ENCODE data around the gene SACS.

The SACS gene, protein sequence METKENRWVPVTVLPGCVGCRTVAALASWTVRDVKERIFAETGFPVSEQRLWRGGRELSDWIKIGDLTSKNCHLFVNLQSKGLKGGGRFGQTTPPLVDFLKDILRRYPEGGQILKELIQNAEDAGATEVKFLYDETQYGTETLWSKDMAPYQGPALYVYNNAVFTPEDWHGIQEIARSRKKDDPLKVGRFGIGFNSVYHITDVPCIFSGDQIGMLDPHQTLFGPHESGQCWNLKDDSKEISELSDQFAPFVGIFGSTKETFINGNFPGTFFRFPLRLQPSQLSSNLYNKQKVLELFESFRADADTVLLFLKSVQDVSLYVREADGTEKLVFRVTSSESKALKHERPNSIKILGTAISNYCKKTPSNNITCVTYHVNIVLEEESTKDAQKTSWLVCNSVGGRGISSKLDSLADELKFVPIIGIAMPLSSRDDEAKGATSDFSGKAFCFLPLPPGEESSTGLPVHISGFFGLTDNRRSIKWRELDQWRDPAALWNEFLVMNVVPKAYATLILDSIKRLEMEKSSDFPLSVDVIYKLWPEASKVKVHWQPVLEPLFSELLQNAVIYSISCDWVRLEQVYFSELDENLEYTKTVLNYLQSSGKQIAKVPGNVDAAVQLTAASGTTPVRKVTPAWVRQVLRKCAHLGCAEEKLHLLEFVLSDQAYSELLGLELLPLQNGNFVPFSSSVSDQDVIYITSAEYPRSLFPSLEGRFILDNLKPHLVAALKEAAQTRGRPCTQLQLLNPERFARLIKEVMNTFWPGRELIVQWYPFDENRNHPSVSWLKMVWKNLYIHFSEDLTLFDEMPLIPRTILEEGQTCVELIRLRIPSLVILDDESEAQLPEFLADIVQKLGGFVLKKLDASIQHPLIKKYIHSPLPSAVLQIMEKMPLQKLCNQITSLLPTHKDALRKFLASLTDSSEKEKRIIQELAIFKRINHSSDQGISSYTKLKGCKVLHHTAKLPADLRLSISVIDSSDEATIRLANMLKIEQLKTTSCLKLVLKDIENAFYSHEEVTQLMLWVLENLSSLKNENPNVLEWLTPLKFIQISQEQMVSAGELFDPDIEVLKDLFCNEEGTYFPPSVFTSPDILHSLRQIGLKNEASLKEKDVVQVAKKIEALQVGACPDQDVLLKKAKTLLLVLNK (N-terminal part only)

DNA sequence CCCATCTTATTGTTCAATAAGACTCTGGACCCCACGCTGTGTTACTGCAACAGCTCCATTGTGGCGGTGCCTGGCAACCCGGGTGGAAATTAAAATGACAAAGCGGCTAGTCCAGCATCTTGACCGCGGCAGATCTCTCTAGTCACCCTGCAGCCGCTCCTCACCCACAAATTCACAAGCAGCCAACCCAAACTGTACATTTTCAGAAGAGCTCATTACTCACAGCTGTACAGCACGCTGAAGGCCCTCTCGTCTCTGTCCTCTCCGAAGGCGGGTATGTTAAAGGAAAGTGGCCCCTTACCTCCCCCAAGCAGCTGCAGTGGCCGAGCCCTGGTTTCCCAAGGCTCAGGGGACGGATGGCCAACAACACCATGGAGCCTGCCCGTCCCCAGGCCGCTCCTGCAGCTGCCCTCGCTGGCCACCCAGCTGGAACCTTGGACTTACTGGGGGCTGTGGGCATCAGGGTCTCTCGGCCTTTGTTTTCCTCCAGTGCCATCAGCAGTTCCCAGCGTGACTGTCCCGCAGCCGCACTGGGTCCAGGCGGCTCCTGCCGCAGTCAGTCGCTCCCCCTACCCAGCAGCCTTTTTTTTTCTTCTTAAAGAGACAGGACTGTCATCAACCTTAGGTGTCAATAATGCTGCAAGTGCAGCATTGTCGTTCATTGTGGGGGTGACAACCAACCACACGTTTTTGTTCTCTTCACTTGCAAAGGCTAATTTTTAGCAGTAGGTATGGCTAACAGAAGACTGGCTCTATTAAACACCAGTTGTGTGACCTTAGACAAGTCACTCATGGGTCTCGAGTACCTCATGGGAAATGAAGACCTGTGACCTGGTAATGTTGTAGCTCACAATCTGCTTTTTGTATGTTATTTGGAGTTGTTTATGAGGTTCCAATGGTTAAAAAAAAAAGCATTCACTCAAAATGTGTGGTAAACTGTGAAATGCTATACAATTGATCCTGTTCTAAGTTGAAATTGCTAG, at the start of gene SACS:
Gene SACS, minus strand, starts transcription at position 532 of the 983 bp plus-strand sequence. CDS start 22,463 bp downstream, outside the sequence.
- DNase-seq: no peak

DNA sequence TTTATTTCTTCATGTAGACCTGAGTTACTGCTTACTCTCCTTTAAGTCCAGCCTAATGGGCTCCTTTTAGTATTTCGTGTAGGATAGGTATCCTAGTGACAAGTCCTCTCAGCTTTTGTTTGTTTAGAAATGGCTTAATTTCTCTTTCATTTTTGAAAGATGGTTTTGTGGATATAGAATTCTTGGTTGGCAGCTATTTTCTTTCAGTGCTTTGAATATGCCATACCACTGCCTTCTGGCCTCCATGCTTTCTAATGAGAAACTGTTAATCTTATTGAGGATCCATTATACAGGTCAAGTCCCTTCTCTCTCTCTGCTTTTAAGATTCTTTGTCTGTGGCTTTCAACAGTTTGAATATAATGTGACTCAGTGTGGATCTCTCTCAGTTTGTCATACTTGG, 46.8 kb upstream of the SACS start:
- no peak for DNase-seq

DNA sequence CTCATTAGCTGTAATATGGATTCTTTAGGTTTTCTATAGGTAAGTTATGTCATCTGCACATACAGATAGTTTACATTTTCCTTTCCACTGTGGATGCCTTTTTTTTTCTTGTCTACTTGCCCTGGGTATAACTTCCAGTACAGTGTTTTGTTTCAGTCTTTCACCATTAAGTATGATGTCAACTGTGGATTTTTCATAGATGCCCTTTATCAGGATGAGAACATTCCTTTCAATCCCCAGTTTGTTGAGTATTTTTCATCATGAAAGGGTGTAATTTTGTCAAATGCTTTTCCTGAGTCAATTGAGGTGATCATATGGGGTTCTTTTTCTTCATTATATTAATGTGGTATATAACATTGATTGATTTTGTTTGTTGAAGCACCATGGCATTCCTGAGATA, 43.6 kb upstream of the SACS start:
- no peak for DNase-seq

DNA sequence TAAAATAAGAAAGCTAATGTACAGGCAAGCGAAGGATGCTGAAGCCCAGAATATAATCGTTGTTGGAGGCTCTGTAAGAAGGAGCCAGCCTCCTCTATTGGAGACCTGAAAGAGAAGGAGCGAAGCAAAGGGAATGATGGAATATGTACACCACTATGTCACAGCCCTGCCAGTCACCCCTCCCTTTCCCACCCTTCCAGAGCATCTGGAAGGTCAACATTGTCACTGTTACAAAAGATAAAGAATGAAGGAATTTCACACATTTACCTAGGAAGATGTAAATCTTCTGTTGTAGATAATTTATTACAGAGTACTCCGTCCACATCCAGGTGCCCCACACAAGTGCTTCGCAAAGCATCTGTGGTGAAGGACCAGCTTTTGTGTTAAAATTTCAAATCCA, 39.7 kb upstream of the SACS start:
- DNase-seq: no peak

DNA sequence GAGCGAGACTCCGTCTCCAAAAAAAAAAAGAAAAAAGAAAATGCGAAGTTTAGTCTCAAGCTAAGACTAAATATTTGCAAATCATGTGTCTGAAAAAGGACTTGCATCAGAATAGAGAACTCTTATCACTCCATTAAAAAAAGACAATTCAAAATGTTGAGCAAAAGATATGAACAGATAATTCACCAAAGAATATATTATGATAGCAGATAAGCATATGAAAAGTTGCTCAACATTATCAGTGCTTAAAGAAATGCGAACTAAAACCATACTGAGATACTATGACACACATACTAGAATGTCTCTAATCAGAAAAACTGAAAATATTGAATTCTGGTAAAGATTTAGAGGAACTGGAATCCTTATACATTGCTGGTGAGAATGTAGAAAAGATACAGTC, 38.7 kb upstream of the SACS start:
- DNase-seq: no peak

DNA sequence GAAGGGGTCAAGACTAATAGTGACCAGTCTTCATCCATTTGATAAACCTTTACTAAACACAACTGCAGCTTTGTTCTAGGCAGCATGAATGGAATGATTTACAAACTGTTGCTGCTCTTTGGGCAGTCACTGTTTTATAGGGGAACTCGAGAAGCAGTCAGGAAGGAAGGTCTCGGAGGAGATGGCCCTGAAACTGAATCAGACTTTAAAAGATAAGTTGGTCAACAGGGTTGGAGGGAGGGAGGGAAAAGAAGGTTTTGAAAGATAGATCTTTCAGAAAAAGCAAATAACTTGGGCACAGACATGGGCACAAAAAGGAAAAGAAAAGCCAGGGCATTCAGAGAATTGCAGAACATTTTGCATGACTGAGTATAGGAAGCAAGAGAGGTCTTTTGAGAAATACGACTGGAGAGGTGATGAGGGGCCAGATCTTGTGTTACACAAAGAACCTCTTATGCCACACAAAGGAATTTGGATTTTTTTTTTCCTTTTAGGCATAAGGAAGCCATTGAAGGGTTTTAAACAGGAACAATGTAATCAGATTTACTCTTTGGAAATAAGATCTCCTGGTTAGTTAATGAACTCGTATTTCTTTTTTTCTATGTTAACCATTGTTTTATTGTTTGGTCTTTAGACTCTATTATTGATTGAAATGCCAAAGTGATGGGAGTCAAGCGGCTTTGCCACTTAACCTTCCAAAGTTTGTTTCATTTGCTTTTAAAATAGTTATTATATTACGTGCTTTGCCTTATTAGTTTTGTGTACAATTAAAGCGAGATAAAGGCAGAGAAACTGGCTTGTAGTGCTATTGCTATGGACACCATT, 37.5 kb upstream of the SACS start:
- no peak for DNase-seq

DNA sequence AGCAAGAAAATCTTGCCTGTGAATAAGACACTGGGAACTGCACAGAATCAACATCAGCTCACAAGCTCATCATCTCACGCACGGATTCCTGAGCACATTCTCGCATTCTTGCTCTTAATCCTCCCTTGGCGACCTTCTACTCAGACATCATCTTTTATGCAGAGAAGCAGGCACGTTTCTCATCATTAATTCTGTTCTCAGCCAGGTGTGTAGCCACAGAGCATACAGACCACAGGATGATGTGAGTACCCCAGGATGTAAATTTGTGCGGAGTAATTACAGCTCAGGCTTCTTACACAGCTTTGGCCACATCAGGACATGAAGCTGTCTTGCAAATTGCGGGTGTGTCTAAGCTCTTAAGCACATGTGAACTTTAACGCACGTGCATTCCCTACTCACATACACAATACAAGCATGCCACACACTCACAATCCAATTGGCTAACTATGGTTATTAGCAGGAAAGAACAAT, 36.5 kb upstream of the SACS start:
- no peak for DNase-seq

DNA sequence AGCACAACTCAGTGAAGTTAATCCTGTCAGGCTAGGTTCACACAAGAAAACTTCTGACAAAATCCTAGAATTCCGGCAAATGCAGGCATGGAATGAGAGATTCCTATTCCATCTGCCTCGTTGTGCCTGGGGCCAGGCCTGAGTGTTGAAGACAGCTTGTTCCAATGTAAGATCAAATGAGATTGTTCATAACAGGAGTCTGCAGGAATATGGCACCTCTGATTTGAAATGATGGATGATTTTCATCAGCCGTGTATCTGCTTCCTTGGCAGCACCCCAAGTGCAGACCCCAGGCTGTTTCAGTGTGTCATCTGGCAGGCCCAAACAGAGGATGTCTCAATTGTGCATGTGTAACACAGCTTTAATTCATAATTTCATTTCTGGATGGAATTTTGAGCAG, 35.3 kb upstream of the SACS start:
- no peak for DNase-seq

DNA sequence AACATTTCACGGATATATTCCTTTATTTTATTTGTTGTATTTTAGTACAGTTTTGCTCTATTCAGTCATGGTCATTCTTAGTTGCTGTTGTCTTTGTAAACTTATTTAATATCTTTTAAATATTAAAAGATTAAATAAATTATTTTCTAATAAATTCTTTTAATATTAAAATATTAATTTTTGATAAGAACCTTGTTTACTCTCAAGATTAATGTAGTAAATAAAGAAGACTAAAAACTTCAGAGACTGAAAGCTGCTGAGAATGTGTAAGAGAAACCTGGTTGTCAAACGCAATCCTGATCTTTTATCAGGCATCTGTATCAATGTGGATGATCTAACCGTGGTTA, 34.4 kb upstream of the SACS start:
- DNase-seq: no peak

DNA sequence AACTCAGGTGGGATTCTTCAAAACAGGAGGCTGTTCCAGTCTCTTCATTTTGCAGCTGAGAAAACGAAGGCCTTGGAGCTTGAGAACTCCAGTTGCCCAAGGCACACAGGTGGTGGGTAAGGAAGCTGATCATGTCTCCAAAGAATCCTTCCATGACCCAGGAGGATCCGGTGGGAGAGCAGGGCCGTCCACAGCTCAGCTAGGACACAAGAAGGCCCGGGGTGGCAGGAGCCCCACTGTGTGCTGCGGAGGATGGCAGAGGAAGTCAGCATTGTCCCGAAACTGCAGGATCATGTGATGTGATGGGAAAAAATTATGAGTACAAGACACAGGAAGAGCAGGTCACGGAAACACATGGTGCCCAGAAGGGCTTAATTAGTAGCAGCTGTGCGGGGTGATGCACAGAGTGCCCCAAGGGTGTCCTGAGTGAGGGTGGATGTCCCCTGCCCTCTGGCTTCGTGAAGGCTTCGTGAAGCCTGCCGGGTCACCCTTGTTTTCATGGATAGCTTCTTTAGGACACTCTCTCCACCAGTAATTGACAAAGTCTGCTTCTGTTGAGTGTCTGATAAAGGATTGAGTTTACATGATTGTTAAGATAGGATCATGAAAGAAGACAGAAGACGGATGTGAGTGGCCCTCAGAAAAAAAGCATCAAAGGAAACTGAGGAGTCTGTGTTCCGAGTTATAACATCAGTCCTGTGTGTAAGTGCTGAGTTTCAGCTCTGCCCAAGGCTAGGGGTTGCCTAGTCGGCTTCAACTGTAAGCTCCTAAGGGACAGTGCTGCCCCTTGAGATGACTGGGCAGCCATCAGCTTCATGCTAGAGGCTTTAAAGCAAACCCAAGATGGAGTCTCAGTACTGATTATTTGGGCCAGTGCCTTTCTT, 33.8 kb upstream of the SACS start:
- DNase-seq: no peak

DNA sequence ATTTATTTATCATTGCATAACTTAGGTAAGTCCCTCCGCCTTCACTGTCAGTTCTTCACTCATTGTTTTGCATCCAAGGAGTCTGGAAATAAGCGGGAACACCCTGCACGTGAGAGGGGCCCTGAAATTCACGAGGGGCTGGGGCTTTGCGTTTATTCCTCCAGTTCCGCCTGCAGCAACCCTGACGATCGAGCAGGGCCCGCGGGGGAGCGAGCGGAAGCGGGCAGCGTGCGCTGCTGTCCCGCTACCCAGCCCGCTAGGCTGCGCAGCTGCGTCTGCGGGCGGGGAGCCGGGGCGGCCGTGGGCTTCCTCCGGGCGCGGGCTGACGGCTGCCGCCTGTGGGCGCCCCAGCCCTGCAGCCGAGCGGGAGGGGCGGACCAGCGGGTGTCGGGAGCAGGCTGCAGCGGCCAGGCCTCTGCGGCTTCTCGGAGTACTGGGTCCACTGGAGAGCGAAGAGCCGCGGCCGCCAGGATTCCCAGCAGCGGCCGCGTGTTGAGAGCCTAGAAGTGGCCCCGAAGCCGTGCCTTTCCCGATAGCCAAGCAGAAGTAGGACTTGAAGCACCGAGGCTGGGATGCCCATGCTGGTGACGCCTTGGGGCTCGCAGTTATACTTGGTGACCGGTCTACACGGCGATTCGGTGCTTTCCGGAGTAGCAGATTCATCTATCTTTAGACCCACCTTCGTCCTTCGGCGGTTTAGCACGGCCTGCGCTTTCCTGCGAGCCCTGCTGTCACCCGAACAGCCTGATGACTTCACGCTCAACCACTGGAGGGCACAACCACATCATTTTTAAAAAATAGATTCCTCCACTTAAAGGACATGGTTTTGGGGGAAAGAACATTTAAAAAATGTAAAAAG, 32.9 kb upstream of the SACS start:
- DNase-seq: peak; percentile 42

DNA sequence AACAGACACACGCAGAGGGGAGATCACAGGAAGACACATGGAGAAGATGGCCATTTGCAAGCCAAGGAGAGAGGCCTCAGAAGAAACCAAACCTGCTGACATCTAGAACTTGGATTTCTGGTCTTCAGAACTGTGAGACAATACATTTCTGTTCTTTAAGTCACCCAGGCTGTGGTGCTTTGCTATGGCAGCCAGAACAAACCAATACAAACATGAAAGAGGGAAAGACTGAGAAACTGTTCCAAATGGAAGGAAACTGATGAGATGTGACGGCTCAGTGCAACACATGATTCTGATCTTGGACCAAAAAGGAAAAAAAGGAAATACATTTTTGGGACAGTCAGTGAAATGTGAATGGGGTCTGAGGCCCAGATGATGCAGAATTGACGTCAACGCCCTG, 30.2 kb upstream of the SACS start:
- no peak for DNase-seq

DNA sequence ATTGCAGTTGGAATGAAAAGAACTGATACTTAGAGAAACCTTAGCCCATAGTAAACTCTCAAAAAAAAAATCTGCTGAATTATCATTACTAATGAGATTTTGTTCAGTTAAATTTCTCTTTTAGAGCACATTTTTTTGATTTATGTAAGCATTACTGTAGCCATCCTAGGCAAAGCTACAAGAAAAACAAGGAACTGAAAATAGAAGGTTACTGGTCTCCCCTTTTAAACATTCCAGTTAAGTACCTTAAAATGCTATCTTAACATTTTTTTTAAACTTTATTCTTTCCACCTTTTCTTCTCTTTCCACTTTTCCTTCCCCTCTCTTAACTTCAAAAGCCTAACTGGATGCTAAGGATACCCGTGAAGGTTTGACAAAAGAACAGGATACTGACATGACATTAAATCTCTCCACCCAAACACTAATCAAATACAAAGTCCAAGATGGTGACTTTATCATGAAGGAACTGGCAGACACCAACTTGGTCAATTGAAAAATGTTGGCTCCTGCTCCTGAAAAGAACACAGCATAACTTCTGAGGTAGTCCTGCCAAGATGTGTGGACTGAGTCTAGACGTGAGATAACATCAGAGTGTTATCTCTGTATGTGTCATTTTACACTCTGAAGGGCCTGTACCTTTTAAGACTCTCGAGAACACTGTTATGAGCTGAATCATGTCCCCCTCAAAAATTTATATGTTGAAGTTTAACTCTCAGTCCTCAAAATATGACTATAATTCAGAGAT, 29.5 kb upstream of the SACS start:
- DNase-seq: no peak

DNA sequence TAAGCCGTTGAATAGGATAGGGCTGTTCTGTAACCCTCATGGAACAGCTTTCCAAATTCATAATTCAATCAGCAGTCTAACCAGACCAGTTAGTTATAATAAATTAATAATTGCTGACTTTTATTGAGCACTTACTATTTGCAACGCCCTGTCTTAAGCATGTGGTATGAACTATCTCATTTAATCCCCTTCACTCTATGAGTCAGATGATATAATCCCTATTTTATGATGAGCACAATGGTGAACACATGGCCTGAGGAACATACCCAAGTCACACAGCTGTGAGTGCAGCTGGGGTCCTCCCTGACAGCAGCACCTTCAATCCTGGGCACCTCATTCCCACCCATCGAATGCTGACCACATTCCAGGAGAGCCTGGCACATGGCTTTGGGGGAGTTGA, 28.0 kb upstream of the SACS start:
- DNase-seq: no peak

DNA sequence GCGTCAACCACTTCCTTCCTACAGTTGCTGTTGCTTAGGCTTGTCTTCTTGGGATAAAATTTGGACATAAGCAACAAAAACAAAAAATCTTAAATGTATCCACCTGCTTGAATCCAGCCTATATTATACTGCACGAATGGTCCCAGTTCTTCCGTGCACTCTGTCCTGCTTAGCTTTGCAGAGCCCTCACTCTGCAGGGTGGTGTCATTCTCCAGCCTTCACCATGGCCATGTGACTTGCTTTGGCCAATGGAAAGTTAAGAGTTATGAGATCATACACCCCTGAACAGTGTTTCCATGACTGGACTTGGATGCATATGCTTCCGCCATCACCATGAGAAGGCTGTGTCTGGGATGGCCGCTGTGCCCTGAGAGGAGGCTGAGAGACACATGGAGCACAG, 27.4 kb upstream of the SACS start:
- no peak for DNase-seq

DNA sequence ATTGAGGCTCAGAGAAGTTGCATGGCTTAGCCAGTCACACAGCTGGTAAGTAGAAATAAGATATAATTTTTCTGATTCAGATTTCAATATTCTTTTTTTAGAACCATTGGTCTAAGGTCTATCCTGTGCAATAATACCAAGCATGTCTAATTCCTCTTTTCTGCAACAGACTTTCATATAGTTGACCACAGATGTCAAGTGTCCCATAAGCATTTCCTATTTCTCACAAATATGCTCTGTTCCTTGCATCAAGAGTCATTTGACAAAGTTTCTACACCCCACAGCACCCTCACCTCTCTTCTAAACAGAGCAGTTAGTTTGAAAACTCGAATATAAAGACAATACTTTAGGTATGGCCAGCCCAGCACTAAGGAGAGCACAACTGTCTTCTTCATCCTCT, 26.8 kb upstream of the SACS start:
- no peak for DNase-seq

DNA sequence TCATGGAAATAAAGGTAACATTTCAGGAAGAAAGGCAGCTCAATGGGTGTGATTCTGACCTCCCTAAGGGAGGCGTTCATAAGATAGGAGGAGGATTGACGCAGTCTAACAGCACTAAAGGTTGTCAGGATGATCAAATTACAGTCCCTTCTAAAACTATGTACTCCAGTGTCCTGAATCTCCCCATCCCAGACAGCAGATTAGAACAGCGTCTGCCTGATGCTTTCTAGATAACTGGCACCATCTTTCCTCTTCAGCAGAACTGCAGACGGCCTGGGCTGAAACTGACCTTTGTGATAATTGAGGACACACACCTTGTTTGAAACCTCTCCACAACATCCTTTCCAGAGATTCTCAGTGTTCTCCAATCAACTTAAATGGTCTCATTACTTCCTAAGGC, 25.5 kb upstream of the SACS start:
- no peak for DNase-seq

DNA sequence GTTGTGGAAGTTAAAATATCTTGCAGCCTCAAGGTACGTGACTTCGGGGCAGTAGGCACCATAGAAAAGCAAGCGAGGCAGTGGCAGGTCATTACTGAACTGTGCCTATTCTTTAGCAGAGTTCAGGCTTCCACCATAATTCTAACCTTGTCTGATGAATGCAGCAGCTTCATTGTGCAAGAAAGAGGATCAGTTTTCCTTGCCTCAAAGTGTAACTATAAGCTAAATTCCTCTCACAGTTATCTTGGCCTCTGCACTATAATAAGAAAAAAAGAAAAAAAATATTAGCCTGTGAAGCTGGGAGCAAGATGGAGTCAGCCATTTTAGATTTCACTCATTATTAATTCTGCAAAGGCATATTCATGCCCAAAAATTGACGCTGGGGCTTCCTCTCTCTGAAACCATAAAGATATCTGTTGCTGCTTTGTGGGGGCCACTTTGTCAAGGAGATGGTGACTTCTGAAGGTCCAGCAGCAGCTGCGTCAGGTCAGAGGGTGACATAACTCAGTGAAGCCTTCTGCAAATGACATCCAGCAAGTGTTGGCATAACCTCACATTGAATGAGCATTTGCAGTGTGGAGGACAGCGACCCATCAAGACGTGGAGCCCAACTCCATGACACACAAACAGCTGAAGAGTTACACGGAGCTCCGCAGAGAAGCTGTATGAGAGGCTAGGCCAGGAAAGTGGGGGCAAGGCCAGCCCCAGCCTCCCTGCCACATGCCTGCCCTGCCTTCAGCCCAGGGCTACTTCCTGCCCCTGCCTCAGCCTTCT, 23.1 kb upstream of the SACS start:
- no peak for DNase-seq
